ENCODE results near the gene ACVR1. TPM values are rescaled to one million over a fixed set of nuclear protein-coding genes. Genes with fewer than 3 reads are reported as not detected.

The ACVR1 gene
- total RNA-seq, 1 donor from 2014 or later = 36.3 TPM

GRCh38 chr2:157920736-157921135 lies 44.6 kb upstream of the ACVR1 start:
- peaks cover 3% of the 10 kb centered on the region for H3K9me3 Mint-ChIP-seq (ENCODE audit: unreplicated experiment)

GRCh38 chr2:157919181-157919580 lies 43.1 kb upstream of the ACVR1 start:
- no peak overlapping the region for H3K4me3 Mint-ChIP-seq (ENCODE audit: unreplicated experiment)

More at GRCh38 chr2:157920736-157921135, 44.6 kb upstream of the ACVR1 start:
- H3K36me3 Mint-ChIP-seq (ENCODE audit: unreplicated experiment) = no peaks in the 10 kb centered on the region
- no peak for DNase-seq
- TF ChIP-seq CTCF (IDR thresholded peaks at IDR 0.05; ENCODE audit: partially characterized antibody, unreplicated experiment) = no peak
- no peak overlapping the region for H3K27ac Mint-ChIP-seq (ENCODE audit: unreplicated experiment)
- no peaks in the 10 kb centered on the region for H3K27me3 Mint-ChIP-seq (ENCODE audit: unreplicated experiment)
- peaks cover 4% of the 10 kb centered on the region for H3K4me1 Mint-ChIP-seq (ENCODE audit: low read depth, unreplicated experiment)
- no peak overlapping the region for H3K4me3 Mint-ChIP-seq (ENCODE audit: unreplicated experiment)

DNA sequence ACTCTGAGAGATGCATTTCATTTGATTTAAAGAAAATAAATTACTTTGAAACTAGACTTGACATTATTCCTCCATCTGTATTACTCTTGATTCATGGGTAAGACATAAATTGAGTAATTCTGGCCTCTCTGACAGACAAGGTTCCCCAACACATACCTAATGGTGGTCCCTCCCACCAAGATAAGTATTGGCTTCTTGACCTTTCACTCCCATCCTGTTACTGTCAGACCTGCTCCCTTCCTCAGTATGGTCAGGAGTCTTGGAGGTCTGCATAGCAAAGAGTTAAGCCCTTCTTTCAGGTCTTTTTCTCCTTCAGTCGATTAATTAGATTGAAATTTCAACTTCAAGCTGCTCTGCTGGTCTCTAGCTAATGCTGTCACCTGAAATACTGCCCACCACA lies 42.2 kb upstream of the ACVR1 start:
- peaks cover 4% of the 10 kb centered on the region for H3K4me1 Mint-ChIP-seq (ENCODE audit: low read depth, unreplicated experiment)
- no peaks in the 10 kb centered on the region for H3K27me3 Mint-ChIP-seq (ENCODE audit: unreplicated experiment)
- TF ChIP-seq CTCF (IDR thresholded peaks at IDR 0.05; ENCODE audit: partially characterized antibody, unreplicated experiment) = no peak
- H3K9me3 Mint-ChIP-seq (ENCODE audit: unreplicated experiment) = peaks cover 3% of the 10 kb centered on the region
- H3K4me3 Mint-ChIP-seq (ENCODE audit: unreplicated experiment) = no peak overlapping the region
- no peak for DNase-seq
- H3K27ac Mint-ChIP-seq (ENCODE audit: unreplicated experiment) = no peak overlapping the region
- H3K36me3 Mint-ChIP-seq (ENCODE audit: unreplicated experiment) = no peaks in the 10 kb centered on the region

More at GRCh38 chr2:157919181-157919580, 43.1 kb upstream of the ACVR1 start:
- DNase-seq = no peak
- no peaks in the 10 kb centered on the region for H3K36me3 Mint-ChIP-seq (ENCODE audit: unreplicated experiment)
- peaks cover 4% of the 10 kb centered on the region for H3K4me1 Mint-ChIP-seq (ENCODE audit: low read depth, unreplicated experiment)
- TF ChIP-seq CTCF (IDR thresholded peaks at IDR 0.05; ENCODE audit: partially characterized antibody, unreplicated experiment) = no peak
- H3K27me3 Mint-ChIP-seq (ENCODE audit: unreplicated experiment) = no peaks in the 10 kb centered on the region
- no peak overlapping the region for H3K27ac Mint-ChIP-seq (ENCODE audit: unreplicated experiment)
- peaks cover 3% of the 10 kb centered on the region for H3K9me3 Mint-ChIP-seq (ENCODE audit: unreplicated experiment)

GRCh38 chr2:157911750-157912149 lies 35.6 kb upstream of the ACVR1 start:
- Mint-ChIP-seq H3K4me1 (ENCODE audit: low read depth, unreplicated experiment) (no peaks in the 10 kb centered on the region), H3K27ac (ENCODE audit: unreplicated experiment) (no peak overlapping the region), H3K27me3 (ENCODE audit: unreplicated experiment) (peaks cover 5% of the 10 kb centered on the region), H3K9me3 (ENCODE audit: unreplicated experiment) (no peaks in the 10 kb centered on the region), H3K36me3 (ENCODE audit: unreplicated experiment) (no peaks in the 10 kb centered on the region), H3K4me3 (ENCODE audit: unreplicated experiment) (no peak overlapping the region)
- no peak for TF ChIP-seq CTCF (IDR thresholded peaks at IDR 0.05; ENCODE audit: partially characterized antibody, unreplicated experiment)
- DNase-seq = no peak

DNA sequence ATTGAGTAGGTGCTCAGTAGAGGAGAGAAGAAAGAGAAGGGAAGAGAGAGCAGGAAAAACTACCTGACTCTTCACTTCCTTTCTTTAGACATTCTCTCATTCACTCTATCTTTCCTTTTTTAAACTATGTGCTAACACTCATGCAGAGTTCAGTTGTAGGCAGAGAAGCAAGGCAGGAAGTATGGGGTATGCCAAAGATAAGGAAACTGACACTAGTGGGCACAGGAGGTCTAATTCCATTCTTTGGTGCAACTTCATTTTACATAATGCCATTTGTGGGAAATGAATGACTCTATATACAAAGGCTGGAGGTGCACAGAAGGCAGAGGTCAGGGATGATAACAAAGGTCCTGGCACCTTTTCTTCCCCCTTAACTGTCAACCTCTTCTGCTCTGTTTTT lies 35.1 kb upstream of the ACVR1 start:
- no peaks in the 10 kb centered on the region for H3K36me3 Mint-ChIP-seq (ENCODE audit: unreplicated experiment)
- no peaks in the 10 kb centered on the region for H3K9me3 Mint-ChIP-seq (ENCODE audit: unreplicated experiment)
- H3K27me3 Mint-ChIP-seq (ENCODE audit: unreplicated experiment) = peaks cover 5% of the 10 kb centered on the region
- DNase-seq = no peak
- no peaks in the 10 kb centered on the region for H3K4me1 Mint-ChIP-seq (ENCODE audit: low read depth, unreplicated experiment)
- no peak overlapping the region for H3K4me3 Mint-ChIP-seq (ENCODE audit: unreplicated experiment)
- H3K27ac Mint-ChIP-seq (ENCODE audit: unreplicated experiment) = no peak overlapping the region
- TF ChIP-seq CTCF (IDR thresholded peaks at IDR 0.05; ENCODE audit: partially characterized antibody, unreplicated experiment) = no peak

All from glutamatergic neuron (in vitro differentiated cells).